NB4 (cell line): ENCODE measurements around the gene PDE8B.

Source experiments
- DNase-seq: peaks from one replicate; pipeline ENCODE4 v3.0.0; 2010; ENCODE audit warnings: low read depth
- H3K4me3 ChIP-seq: one replicate; pipeline ENCODE4 v1.5.1; 2011; ENCODE audit warnings: mild to moderate bottlenecking, low read depth, low read length, moderate library complexity
- CTCF ChIP-seq: IDR thresholded peaks from one replicate; pipeline ENCODE4 v1.5.1; 2012; ENCODE audit warnings: low read depth, low read length
- MAX ChIP-seq: IDR thresholded peaks from 2 replicates; pipeline ENCODE4 v1.6.1; 2011; ENCODE audit warnings: low read depth, low read length
- MYC ChIP-seq: IDR thresholded peaks from 2 replicates; pipeline ENCODE4 v1.6.1; 2011; ENCODE audit warnings: low read depth, low read length
- POLR2A ChIP-seq: IDR thresholded peaks from 2 replicates; pipeline ENCODE4 v1.6.1; 2011; ENCODE audit warnings: mild to moderate bottlenecking; ENCODE audit not compliant: insufficient read length; ENCODE audit errors: extremely low read depth

PDE8B gene

GRCh38 chr5:77277759-77278158 is 67.3 kb downstream of the PDE8B start:
- no peak for DNase-seq
- H3K4me3 ChIP-seq = no peak overlapping the region
- TF ChIP-seq MYC (no peak), POLR2A (no peak), MAX (no peak), CTCF (no peak)

- no peak overlapping the region for H3K4me3 ChIP-seq
- DNase-seq = no peak
- TF ChIP-seq MYC = no peak
- TF ChIP-seq POLR2A = no peak
- TF ChIP-seq MAX = no peak
Measured at GRCh38 chr5:77280036-77280435, 69.6 kb downstream of the PDE8B start.

- TF ChIP-seq CTCF = no peak
- no peak for TF ChIP-seq POLR2A
- TF ChIP-seq MAX = no peak
- no peak for TF ChIP-seq MYC
- H3K4me3 ChIP-seq = no peak overlapping the region
- DNase-seq = no peak
Measured at GRCh38 chr5:77281969-77282336, 71.5 kb downstream of the PDE8B start.

DNA sequence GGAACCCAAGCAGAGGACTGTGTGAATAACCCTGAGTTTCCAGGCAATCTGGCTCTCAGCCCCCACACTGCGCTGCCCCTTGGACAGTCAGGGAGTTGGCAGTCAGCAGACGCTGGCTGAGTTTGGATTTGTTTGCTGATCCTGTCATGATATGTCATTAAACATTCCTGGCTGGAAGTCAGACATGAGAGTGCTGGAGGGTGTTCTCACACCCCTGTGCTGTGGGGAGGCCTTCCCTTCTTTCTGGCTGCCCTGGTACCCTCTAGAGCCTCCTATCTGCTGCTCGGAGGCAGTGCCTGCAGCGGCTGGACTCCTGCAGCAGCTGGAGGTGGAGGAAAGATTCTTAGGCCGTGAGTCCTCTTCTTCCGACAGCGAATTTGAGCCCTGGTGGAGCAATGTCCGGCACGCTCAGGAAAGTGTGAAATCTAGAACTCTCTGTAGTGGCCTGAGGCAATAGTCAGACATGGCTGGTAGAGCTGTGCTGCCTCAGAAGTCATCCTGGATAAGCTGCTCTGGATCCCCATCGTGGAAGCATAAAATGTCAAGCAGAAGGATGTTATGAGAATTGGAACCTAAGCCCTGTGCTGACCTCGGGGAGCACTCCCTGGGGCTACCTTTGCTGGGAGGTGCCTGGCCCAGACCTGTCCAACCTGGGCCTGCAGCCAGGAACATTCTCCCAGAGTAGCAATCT is 72.0 kb downstream of the PDE8B start:
- no peak for TF ChIP-seq MYC
- TF ChIP-seq MAX = no peak
- no peak for TF ChIP-seq CTCF
- TF ChIP-seq POLR2A = no peak
- no peak overlapping the region for H3K4me3 ChIP-seq
- no peak for DNase-seq

GRCh38 chr5:77285251-77285841 is 74.9 kb downstream of the PDE8B start:
- DNase-seq = no peak
- no peak overlapping the region for H3K4me3 ChIP-seq
- TF ChIP-seq POLR2A (no peak), MYC (no peak), MAX (no peak)

GRCh38 chr5:77292026-77292757 is 81.7 kb downstream of the PDE8B start:
- DNase-seq = no peak
- H3K4me3 ChIP-seq = no peak overlapping the region
- TF ChIP-seq MYC (no peak), CTCF (no peak), MAX (no peak), POLR2A (no peak)
